ENCODE measurements around the gene PLSCR4. TPM values are rescaled to one million over a fixed set of nuclear protein-coding genes. Genes with fewer than 3 reads are reported as not detected.
A peak's percentile ranks its signal among the peaks of the same experiment; 100 is the strongest.

PLSCR4 gene
- total and polyA plus RNA-seq, 2 donors from 2014 or later = 11.9 to 33.0 TPM

- H3K27me3 ChIP-seq (ENCODE audit: control insufficient read depth, insufficient read depth, low read length) = no peaks in the 10 kb centered on the region
- no peaks in the 10 kb centered on the region for H3K9me3 ChIP-seq (ENCODE audit: control insufficient read depth in 2 of 3, insufficient read depth in 1 of 3, low read length in 3 of 3)
- no peaks in the 10 kb centered on the region for H3K4me1 ChIP-seq (ENCODE audit: control insufficient read depth in 2 of 3, insufficient read depth in 2 of 3, low read depth in 1 of 3, low read length in 3 of 3)
- peak overlapping the region in 1 of 2 donors; percentile 68 for H3K27ac ChIP-seq (ENCODE audit: low read depth in 2 of 2, low read length in 2 of 2)
- no peak overlapping the region for H3K4me3 ChIP-seq (ENCODE audit: low read length in 3 of 3)
- no peak for TF ChIP-seq CTCF (IDR thresholded peaks at IDR 0.05; ENCODE audit: borderline replicate concordance, extremely low read depth, insufficient read depth)
- DNase-seq = no peak
- H3K36me3 ChIP-seq (ENCODE audit: control insufficient read depth in 2 of 3, insufficient read depth in 3 of 3, low read length in 3 of 3) = no peaks in the 10 kb centered on the region
- intact Hi-C loops (cut with DNase I) = no loop called here
- H3K9ac ChIP-seq (ENCODE audit: low read length in 3 of 3) = no peak overlapping the region
- no peak for FAIRE-seq
These were observed 24.6 kb upstream of the PLSCR4 start for GRCh38 chr3:146275476-146275875.

- no peak overlapping the region for H3K9ac ChIP-seq (ENCODE audit: low read length in 3 of 3)
- peak in 1 of 5 donors; percentile 43 for DNase-seq
- peak overlapping the region in 1 of 2 donors; percentile 68 for H3K27ac ChIP-seq (ENCODE audit: low read depth in 2 of 2, low read length in 2 of 2)
- TF ChIP-seq CTCF (IDR thresholded peaks at IDR 0.05; ENCODE audit: borderline replicate concordance, extremely low read depth, insufficient read depth) = no peak
- H3K27me3 ChIP-seq (ENCODE audit: control insufficient read depth, insufficient read depth, low read length) = no peaks in the 10 kb centered on the region
- no peaks in the 10 kb centered on the region for H3K36me3 ChIP-seq (ENCODE audit: control insufficient read depth in 2 of 3, insufficient read depth in 3 of 3, low read length in 3 of 3)
- intact Hi-C loops (cut with DNase I) = no loop called here
- no peaks in the 10 kb centered on the region for H3K4me1 ChIP-seq (ENCODE audit: control insufficient read depth in 2 of 3, insufficient read depth in 2 of 3, low read depth in 1 of 3, low read length in 3 of 3)
- peak; percentile 23 for FAIRE-seq
- no peak overlapping the region for H3K4me3 ChIP-seq (ENCODE audit: low read length in 3 of 3)
- H3K9me3 ChIP-seq (ENCODE audit: control insufficient read depth in 2 of 3, insufficient read depth in 1 of 3, low read length in 3 of 3) = no peaks in the 10 kb centered on the region
These were observed 23.9 kb upstream of the PLSCR4 start for GRCh38 chr3:146274833-146275232.

- no peak for TF ChIP-seq CTCF (IDR thresholded peaks at IDR 0.05; ENCODE audit: borderline replicate concordance, extremely low read depth, insufficient read depth)
- no peaks in the 10 kb centered on the region for H3K27me3 ChIP-seq (ENCODE audit: control insufficient read depth, insufficient read depth, low read length)
- FAIRE-seq (no peak), DNase-seq (no peak)
- H3K4me1 ChIP-seq (ENCODE audit: control insufficient read depth in 2 of 3, insufficient read depth in 2 of 3, low read depth in 1 of 3, low read length in 3 of 3) = no peaks in the 10 kb centered on the region
- no peaks in the 10 kb centered on the region for H3K36me3 ChIP-seq (ENCODE audit: control insufficient read depth in 2 of 3, insufficient read depth in 3 of 3, low read length in 3 of 3)
- H3K9me3 ChIP-seq (ENCODE audit: control insufficient read depth in 2 of 3, insufficient read depth in 1 of 3, low read length in 3 of 3) = no peaks in the 10 kb centered on the region
- intact Hi-C loops (cut with DNase I) = no loop called here
- H3K9ac ChIP-seq (ENCODE audit: low read length in 3 of 3) = no peak overlapping the region
- H3K27ac ChIP-seq (ENCODE audit: low read depth in 2 of 2, low read length in 2 of 2) = peak overlapping the region in 1 of 2 donors; percentile 30
- no peak overlapping the region for H3K4me3 ChIP-seq (ENCODE audit: low read length in 3 of 3)
These were observed 23.0 kb upstream of the PLSCR4 start for GRCh38 chr3:146273721-146274407.
